ENCODE data around the gene LSAMP. TPM values are rescaled to one million over a fixed set of nuclear protein-coding genes. Genes with fewer than 3 reads are reported as not detected.
"Not testable (repeated sequence)": the region's sequence is repeated elsewhere in the genome, so short reads cannot be mapped to it uniquely, and the experiment has no call there.

The LSAMP gene
- total and polyA plus RNA-seq, 9 of the 15 experiments (the other 6 are each of a cell fraction or from before 2014, with no cell fraction given), result 0.09 to 0.11 TPM; not detected in 7

GRCh38 chr3:115845986-115846385 is 599.3 kb downstream of the LSAMP start (continued):
- no peak for TF ChIP-seq ZFP36 (IDR thresholded peaks at IDR 0.05; ENCODE audit: low read depth, low read length, partially characterized antibody)

- H3K9ac ChIP-seq (ENCODE audit: insufficient read depth in 1 of 2, low read depth in 2 of 2, low read length in 2 of 2); H2AFZ ChIP-seq (ENCODE audit: low read depth, low read length); H3K9me3 ChIP-seq (replicated peaks; ENCODE audit: control insufficient read depth, insufficient read depth, low read depth, low read length); H3K79me2 ChIP-seq (ENCODE audit: control insufficient read depth, insufficient read depth, low read length); intact Hi-C loops (cut with micrococcal nuclease); H3K4me3 ChIP-seq; FAIRE-seq; ATAC-seq; H3K27me3 ChIP-seq (ENCODE audit: control insufficient read depth in 2 of 2, insufficient read depth in 2 of 2, low read length in 2 of 2); H4K20me1 ChIP-seq (replicated peaks; ENCODE audit: control insufficient read depth, insufficient read depth, low read length); H3K4me1 ChIP-seq (replicated peaks in 1 of 2; ENCODE audit: control insufficient read depth in 2 of 2, insufficient read depth in 2 of 2, low read length in 2 of 2); CTCF ChIA-PET (ENCODE audit: low intra/inter-chr PET ratio); H3K9me1 ChIP-seq (ENCODE audit: control insufficient read depth, insufficient read depth, low read length); POLR2A ChIA-PET; H3K4me2 ChIP-seq (ENCODE audit: insufficient read depth, low read length); H3K27ac ChIP-seq (ENCODE audit: extremely low read depth, low read depth, low read length); in situ Hi-C loops (cut with MboI); H3K36me3 ChIP-seq (ENCODE audit: control insufficient read depth, insufficient read depth, low read length); BruUV-seq (replicated peaks); DNase-seq (ENCODE audit: extremely low read depth in 1 of 4, low spot score in 3 of 4): not testable (repeated sequence)
- 0% methylated on average over 5 of the region's 5 CpGs for WGBS (ENCODE audit: insufficient coverage, low coverage, missing lambda C conversion rate)
These were observed 600.6 kb downstream of the LSAMP start for GRCh38 chr3:115844729-115845128.

- Histone ChIP-seq H3K9ac (ENCODE audit: insufficient read depth in 1 of 2, low read depth in 2 of 2, low read length in 2 of 2) (no peak overlapping the region), H3K27me3 (ENCODE audit: control insufficient read depth in 2 of 2, insufficient read depth in 2 of 2, low read length in 2 of 2) (no peaks in the 10 kb centered on the region), H3K36me3 (ENCODE audit: control insufficient read depth, insufficient read depth, low read length) (no peaks in the 10 kb centered on the region), H3K79me2 (ENCODE audit: control insufficient read depth, insufficient read depth, low read length) (no peaks in the 10 kb centered on the region), H3K27ac (ENCODE audit: extremely low read depth, low read depth, low read length) (no peak overlapping the region), H3K9me1 (ENCODE audit: control insufficient read depth, insufficient read depth, low read length) (no peaks in the 10 kb centered on the region), H3K4me3 (no peak overlapping the region), H3K4me1 (replicated peaks in 1 of 2; ENCODE audit: control insufficient read depth in 2 of 2, insufficient read depth in 2 of 2, low read length in 2 of 2) (no peaks in the 10 kb centered on the region; a peak in 1 of 5 replicates), H3K4me2 (ENCODE audit: insufficient read depth, low read length) (no peak overlapping the region), H2AFZ (ENCODE audit: low read depth, low read length) (no peak overlapping the region), H4K20me1 (replicated peaks; ENCODE audit: control insufficient read depth, insufficient read depth, low read length) (no peaks in the 10 kb centered on the region), H3K9me3 (replicated peaks; ENCODE audit: control insufficient read depth, insufficient read depth, low read depth, low read length) (no peaks in the 10 kb centered on the region)
- no peak for FAIRE-seq
- ChIA-PET POLR2A (no interaction called here), CTCF (ENCODE audit: low intra/inter-chr PET ratio) (interaction anchor here (0.6 kb wide), 1 partner anchor 10 kb away, joined by 3 read pairs; no protein-coding TSS in a partner anchor)
- WGBS (ENCODE audit: insufficient coverage, low coverage, missing lambda C conversion rate), result 0% methylated on average over 1 of the region's 1 CpG
- intact Hi-C loops (cut with micrococcal nuclease) (no loop called here), in situ Hi-C loops (cut with MboI) (no loop called here)
- no peak for DNase-seq (ENCODE audit: extremely low read depth in 1 of 4, low spot score in 3 of 4)
- no peak for ATAC-seq
- no TSS peak for BruUV-seq (replicated peaks)
- TF ChIP-seq CHAMP1 (IDR thresholded peaks at IDR 0.05), result no peak
- no peak for TF ChIP-seq TFAP4 (CRISPR knock-in tag; IDR thresholded peaks at IDR 0.05; ENCODE audit: borderline replicate concordance)
- no peak for TF ChIP-seq RBFOX2 (IDR thresholded peaks at IDR 0.05; ENCODE audit: low read depth, low read length)
- no peak for TF ChIP-seq ZNF280B (CRISPR knock-in tag; IDR thresholded peaks at IDR 0.05)
- TF ChIP-seq GTF2A2 (tag; IDR thresholded peaks at IDR 0.05), result no peak
- TF ChIP-seq HDAC8 (tag; IDR thresholded peaks at IDR 0.05), result no peak
- no peak for TF ChIP-seq NFIX (CRISPR knock-in tag; IDR thresholded peaks at IDR 0.05; ENCODE audit: low read depth)
- no peak for TF ChIP-seq ZNF785 (CRISPR knock-in tag; IDR thresholded peaks at IDR 0.05)
- TF ChIP-seq CHD2 (IDR thresholded peaks at IDR 0.05; ENCODE audit: low read depth, low read length), result no peak
These were observed 602.1 kb downstream of the LSAMP start for GRCh38 chr3:115843206-115843605.
